ENCODE data around the gene MTR.

MTR gene

DNA sequence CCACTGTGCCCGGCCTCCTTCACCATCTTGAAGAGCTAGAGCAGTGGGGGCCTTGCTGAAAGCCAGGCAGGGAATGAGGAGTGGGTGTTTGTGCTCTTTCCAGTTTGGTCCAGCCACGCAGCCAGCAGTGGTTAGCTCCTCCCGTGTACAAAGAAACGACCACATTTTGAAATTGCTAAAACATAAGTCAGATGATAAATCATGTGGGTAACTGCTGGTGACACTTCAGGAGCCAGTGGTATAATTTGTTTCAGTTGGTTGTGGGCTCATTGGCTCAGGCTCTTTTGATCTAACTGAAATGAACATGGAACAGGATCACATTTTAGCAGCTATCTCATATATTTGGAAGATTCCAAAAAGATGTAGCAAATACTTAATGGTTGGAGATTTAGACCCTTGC is 87.6 kb downstream of the MTR start:
- Histone ChIP-seq H3K27me3 (ENCODE audit: insufficient read depth, low read depth) (no peaks in the 10 kb centered on the region), H3K4me3 (IDR thresholded peaks at IDR 0.05; ENCODE audit: insufficient read depth, low read depth, low read length) (no peak overlapping the region), H3K27ac (no peak overlapping the region), H3K79me2 (ENCODE audit: insufficient read depth, low read depth) (no peaks in the 10 kb centered on the region), H3K4me2 (no peak overlapping the region), H3K36me3 (ENCODE audit: insufficient read depth) (no peaks in the 10 kb centered on the region), H2AFZ (ENCODE audit: low read depth) (no peak overlapping the region), H4K20me1 (ENCODE audit: insufficient read depth) (no peaks in the 10 kb centered on the region), H3K4me1 (ENCODE audit: low read depth, poor library complexity, severe bottlenecking) (no peaks in the 10 kb centered on the region), H3K9ac (no peak overlapping the region)
- TF ChIP-seq CTCF (conservative IDR thresholded peaks at IDR 0.05; ENCODE audit: low read depth, low read length): no peak

GRCh38 chr1:236886199-236886598 is 91.1 kb downstream of the MTR start:
- no peak overlapping the region for H3K4me3 ChIP-seq (IDR thresholded peaks at IDR 0.05; ENCODE audit: insufficient read depth, low read depth, low read length)
- no peaks in the 10 kb centered on the region for H3K36me3 ChIP-seq (ENCODE audit: insufficient read depth)
- no peaks in the 10 kb centered on the region for H3K27me3 ChIP-seq (ENCODE audit: insufficient read depth, low read depth)
- no peak for TF ChIP-seq CTCF (conservative IDR thresholded peaks at IDR 0.05; ENCODE audit: low read depth, low read length)
- no peak overlapping the region for H3K9ac ChIP-seq
- H3K4me2 ChIP-seq: no peak overlapping the region
- no peaks in the 10 kb centered on the region for H3K79me2 ChIP-seq (ENCODE audit: insufficient read depth, low read depth)
- no peaks in the 10 kb centered on the region for H4K20me1 ChIP-seq (ENCODE audit: insufficient read depth)
- no peak overlapping the region for H3K27ac ChIP-seq
- H2AFZ ChIP-seq (ENCODE audit: low read depth): no peak overlapping the region
- no peaks in the 10 kb centered on the region for H3K4me1 ChIP-seq (ENCODE audit: low read depth, poor library complexity, severe bottlenecking)

GRCh38 chr1:236887081-236887480 is 92.0 kb downstream of the MTR start:
- Histone ChIP-seq H3K27me3 (ENCODE audit: insufficient read depth, low read depth) (no peaks in the 10 kb centered on the region), H3K27ac (no peak overlapping the region), H3K79me2 (ENCODE audit: insufficient read depth, low read depth) (no peaks in the 10 kb centered on the region), H3K36me3 (ENCODE audit: insufficient read depth) (no peaks in the 10 kb centered on the region), H3K4me3 (IDR thresholded peaks at IDR 0.05; ENCODE audit: insufficient read depth, low read depth, low read length) (no peak overlapping the region), H3K4me1 (ENCODE audit: low read depth, poor library complexity, severe bottlenecking) (no peaks in the 10 kb centered on the region), H3K4me2 (no peak overlapping the region), H4K20me1 (ENCODE audit: insufficient read depth) (no peaks in the 10 kb centered on the region), H2AFZ (ENCODE audit: low read depth) (no peak overlapping the region), H3K9ac (no peak overlapping the region)
- no peak for TF ChIP-seq CTCF (conservative IDR thresholded peaks at IDR 0.05; ENCODE audit: low read depth, low read length)

DNA sequence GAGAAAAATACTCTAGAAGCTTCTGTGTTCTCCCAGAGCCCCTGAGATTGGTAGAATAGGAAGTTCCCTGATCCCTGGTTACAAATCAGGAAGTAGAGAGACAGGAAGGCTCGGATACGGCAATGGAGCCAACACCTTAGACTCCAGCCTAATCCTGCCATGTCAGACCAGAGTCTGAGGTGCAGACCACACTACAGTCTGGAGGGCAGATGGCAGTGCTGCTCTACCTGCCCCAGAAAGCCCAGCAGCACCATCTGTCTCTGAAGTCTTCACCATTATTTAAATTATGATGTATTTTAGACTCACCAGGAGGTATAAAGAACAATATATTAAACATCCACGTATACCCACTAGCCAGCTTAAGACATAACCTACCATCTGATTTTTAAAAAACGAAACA is 93.0 kb downstream of the MTR start:
- Histone ChIP-seq H2AFZ (ENCODE audit: low read depth) (no peak overlapping the region), H3K4me2 (no peak overlapping the region), H3K27me3 (ENCODE audit: insufficient read depth, low read depth) (no peaks in the 10 kb centered on the region), H3K4me1 (ENCODE audit: low read depth, poor library complexity, severe bottlenecking) (no peaks in the 10 kb centered on the region), H3K36me3 (ENCODE audit: insufficient read depth) (no peaks in the 10 kb centered on the region), H3K4me3 (IDR thresholded peaks at IDR 0.05; ENCODE audit: insufficient read depth, low read depth, low read length) (no peak overlapping the region), H3K79me2 (ENCODE audit: insufficient read depth, low read depth) (no peaks in the 10 kb centered on the region), H4K20me1 (ENCODE audit: insufficient read depth) (no peaks in the 10 kb centered on the region), H3K27ac (no peak overlapping the region), H3K9ac (no peak overlapping the region)
- TF ChIP-seq CTCF (conservative IDR thresholded peaks at IDR 0.05; ENCODE audit: low read depth, low read length): no peak

- Histone ChIP-seq H2AFZ (ENCODE audit: low read depth) (no peak overlapping the region), H3K4me1 (ENCODE audit: low read depth, poor library complexity, severe bottlenecking) (no peaks in the 10 kb centered on the region), H4K20me1 (ENCODE audit: insufficient read depth) (no peaks in the 10 kb centered on the region), H3K9ac (no peak overlapping the region), H3K4me2 (no peak overlapping the region), H3K79me2 (ENCODE audit: insufficient read depth, low read depth) (no peaks in the 10 kb centered on the region), H3K27ac (no peak overlapping the region), H3K27me3 (ENCODE audit: insufficient read depth, low read depth) (no peaks in the 10 kb centered on the region), H3K36me3 (ENCODE audit: insufficient read depth) (no peaks in the 10 kb centered on the region), H3K4me3 (IDR thresholded peaks at IDR 0.05; ENCODE audit: insufficient read depth, low read depth, low read length) (no peak overlapping the region)
- no peak for TF ChIP-seq CTCF (conservative IDR thresholded peaks at IDR 0.05; ENCODE audit: low read depth, low read length)
Observed at GRCh38 chr1:236888903-236889302, 93.8 kb downstream of the MTR start.
